SIG-M5 (cell line): ENCODE results near the gene HNF1A.

ENCODE experiments used
- DNase-seq: peaks from one replicate; lab custom pipeline; 2025; lab: John Stamatoyannopoulos, UW

The HNF1A gene

GRCh38 chr12:121050725-121051124 is 72.4 kb downstream of the HNF1A start:
- no peak for DNase-seq
